Stimulated activated naive CD8-positive, alpha-beta T cell treated with anti-CD3 and anti-CD28 coated beads, Interleukin-15, Interleukin-2, amounts not matched to agents 100 U/mL and 50 U/mL, for 24 hours (primary cell): Measurements from ENCODE around the gene MRPL43.
"Not testable (repeated sequence)": the region's sequence is repeated elsewhere in the genome, so short reads cannot be mapped to it uniquely, and the experiment has no call there.

Source experiments
- ATAC-seq: fragments of 150-1000 bp; cut with Tn5 transposase; one replicate; pipeline ENCODE4 v1.10.0; 2021
- DNase-seq: peaks from one replicate; pipeline ENCODE4 v3.0.0; 2021

The MRPL43 gene

GRCh38 chr10:100982916-100983830 is 4.1 kb downstream of the MRPL43 start:
- no peak for DNase-seq
- no peak for ATAC-seq

GRCh38 chr10:100981178-100981772 is 6.0 kb downstream of the MRPL43 start:
- ATAC-seq (no peak), DNase-seq (no peak)

- ATAC-seq, result no peak
Observed at GRCh38 chr10:100980711-100981110, 6.6 kb downstream of the MRPL43 start.

DNA sequence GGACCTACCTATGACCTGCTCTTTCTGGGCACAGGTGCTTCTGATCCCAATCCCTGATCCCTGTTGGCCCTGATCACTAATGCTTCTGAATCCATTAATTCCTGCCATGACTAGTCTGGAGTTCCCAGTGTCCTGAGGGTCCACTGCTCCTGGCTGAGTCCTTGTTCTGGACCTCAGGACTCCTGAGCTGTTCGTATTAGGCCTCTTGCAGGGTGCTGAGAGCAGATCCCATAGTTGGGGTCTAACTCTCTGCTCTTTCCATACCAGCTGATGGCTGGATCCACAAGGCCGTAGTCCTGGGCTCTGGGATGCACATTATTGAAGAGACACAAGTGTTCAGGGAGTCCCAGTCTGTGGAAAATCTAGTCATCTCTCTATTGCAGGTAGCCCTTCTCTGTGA is 7.0 kb downstream of the MRPL43 start:
- no peak for DNase-seq
- no peak for ATAC-seq

More at GRCh38 chr10:100980711-100981110, 6.6 kb downstream of the MRPL43 start:
- DNase-seq, result no peak

DNA sequence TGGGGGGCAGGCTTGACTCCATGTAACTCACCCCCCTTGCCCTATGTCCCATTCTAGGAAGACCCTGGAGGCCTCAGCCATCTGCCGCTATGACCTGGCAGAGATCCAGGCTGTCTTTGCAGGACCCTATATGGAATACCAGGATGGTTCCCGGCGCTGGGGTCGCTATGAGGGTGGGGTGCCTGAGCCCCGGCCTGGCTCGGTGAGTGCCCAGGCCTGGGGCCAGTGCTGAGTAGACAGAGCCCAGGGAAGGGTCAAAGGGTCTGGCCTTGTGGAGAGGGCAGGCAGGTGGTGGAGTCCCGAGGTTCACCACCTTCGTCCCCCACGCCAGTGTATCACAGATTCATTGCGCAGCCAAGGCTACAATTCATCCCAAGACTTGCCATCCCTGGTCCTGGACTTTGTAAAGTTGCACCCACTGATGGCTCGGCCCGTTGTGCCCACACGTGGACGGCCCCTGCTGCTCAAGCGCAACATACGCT is 7.5 kb downstream of the MRPL43 start:
- DNase-seq, result no peak
- no peak for ATAC-seq

DNA sequence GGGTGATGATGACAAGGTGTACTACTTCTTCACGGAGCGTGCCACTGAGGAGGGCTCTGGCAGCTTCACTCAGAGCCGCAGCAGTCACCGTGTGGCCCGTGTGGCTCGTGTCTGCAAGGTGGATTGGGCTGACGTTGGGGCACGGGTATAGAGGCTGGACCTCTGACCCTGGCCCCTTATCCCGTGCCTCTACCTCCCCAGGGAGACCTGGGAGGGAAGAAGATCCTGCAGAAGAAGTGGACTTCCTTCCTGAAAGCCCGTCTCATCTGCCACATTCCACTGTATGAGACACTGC is 8.4 kb downstream of the MRPL43 start:
- DNase-seq (no peak), ATAC-seq (no peak)

DNA sequence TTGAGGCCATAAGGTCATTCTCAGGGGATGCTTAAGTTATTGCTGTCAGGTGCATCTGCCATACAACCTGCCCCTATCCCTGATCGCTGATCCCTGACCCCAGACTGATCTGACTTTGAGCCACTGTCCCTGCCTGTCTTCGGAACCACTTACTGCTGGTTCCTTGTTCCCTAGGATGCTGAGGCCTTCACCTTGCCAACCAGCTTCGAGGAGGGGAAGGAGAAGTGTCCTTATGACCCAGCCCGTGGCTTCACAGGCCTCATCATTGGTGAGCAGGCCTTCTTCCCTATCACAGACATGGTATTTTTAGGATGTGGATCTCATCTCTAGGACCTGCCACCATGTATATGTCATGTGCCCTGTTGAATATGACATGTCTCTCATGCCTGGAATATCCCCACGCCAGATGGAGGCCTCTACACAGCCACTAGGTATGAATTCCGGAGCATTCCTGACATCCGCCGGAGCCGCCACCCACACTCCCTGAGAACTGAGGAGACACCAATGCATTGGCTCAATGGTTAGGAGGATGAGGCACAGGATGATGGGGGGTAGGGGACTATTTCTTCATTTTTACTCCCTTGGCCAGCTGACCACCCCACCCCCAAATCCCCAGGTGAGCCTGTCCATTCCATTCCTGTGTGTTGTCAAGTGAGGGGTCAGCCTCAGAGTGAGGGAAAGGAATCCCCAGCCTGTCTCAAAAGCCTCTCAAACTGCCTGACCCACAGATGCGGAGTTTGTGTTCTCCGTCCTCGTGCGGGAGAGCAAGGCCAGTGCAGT is 9.0 kb downstream of the MRPL43 start:
- DNase-seq (no peak), ATAC-seq (no peak)

- DNase-seq (no peak), ATAC-seq (no peak)
Observed at GRCh38 chr10:100977436-100977835, 9.9 kb downstream of the MRPL43 start.

DNA sequence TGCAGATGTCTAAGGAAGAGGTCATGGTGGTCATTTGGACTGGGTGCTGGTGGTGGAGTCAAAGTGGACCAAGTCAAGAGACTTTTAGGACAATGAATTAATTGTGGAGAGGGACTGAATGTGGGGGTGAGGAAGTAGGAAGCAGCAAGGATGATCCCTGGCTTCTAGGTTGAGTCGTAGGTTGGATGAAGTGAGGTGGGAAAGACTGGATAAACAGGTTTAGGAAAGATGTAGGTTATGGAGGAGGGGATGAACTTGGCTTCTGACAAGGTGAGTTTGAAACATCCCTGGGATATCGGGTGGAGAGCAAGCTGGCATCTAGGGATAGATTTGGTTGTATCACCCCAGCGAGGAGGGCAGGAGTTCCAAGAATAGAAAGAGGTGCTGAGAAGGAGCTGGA is 10.4 kb downstream of the MRPL43 start:
- DNase-seq (no peak), ATAC-seq (no peak)

DNA sequence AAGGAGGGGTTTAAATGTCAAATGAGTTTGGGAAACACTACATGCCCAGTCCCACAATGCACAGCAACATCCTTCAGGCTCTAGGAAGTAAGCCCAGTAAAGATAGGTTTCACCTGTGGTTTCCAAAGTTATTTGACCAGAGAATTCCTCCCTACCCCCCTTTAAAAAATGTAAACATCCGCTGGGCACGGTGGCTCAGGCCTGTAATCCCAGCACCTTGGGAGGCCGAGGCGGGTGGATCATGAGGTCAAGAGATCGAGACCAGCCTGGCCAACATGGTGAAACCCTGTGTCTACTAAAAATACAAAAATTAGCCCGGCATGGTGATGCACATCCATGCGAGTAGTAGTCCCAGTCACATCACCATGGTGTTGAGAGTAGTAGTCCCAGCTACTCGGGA is 11.9 kb downstream of the MRPL43 start:
- not testable (repeated sequence) for DNase-seq, ATAC-seq

DNA sequence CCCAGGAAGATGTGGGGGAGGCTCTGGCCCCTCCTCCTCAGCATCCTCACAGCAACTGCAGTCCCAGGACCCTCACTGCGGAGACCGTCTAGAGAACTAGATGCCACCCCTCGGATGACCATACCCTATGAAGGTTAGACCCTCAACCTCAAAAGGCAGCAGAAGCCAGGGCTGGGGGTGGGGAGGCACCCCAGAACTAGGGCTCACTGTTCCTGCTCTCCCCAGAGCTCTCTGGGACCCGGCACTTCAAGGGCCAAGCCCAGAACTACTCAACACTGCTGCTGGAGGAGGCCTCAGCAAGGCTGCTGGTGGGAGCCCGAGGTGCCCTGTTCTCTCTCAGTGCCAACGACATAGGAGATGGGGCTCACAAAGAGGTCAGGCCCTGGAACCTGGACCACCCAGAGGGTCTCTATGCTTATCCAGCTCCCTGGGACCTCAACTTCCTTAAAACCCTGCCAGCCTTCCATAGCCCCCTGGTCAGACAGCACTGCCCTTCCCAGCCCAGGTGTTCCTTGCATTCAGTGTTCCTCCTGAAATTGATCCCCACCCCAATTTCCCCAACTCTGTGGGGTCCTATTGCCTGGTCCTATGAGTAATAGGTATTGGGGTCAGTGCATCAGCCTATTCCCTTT is 14.3 kb downstream of the MRPL43 start:
- no peak for ATAC-seq
- no peak for DNase-seq

DNA sequence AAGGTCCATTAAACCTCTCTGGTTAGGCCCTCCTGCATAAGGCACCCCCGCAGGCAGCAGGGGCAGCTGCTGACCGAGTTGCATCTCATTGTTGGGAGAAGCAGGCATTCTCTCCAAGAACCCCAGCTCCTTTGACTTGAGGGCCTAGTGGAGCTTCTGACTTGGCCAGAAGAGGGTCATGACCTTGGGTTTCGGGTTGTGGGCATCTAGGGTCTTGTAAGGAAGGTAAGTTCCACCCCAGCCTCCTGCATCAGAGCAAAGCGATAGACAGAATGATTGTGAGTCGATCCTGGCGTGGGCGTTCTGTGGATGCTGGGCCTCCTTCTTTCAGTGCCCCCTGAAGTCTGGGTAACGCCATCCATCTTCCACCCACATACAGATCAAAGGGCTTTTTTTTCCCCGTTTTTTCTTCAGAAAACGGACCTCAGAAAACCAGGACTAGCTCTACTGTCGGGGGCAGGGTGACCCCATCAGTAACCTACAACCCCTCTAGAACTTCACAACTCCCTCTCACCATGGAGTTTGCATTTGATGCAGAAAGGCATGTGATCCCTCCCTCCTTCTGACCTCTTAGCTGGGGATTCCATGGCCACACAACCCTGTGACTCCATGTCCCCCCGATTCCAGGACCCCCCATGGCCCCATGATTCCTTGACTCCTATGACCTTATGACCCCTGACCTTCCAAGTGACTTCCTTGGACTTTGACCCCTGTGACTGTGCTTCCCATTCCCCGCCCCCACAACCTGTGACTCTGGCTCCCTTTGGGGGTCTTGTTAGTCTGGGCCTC is 15.0 kb downstream of the MRPL43 start:
- ATAC-seq (no peak), DNase-seq (no peak)

DNA sequence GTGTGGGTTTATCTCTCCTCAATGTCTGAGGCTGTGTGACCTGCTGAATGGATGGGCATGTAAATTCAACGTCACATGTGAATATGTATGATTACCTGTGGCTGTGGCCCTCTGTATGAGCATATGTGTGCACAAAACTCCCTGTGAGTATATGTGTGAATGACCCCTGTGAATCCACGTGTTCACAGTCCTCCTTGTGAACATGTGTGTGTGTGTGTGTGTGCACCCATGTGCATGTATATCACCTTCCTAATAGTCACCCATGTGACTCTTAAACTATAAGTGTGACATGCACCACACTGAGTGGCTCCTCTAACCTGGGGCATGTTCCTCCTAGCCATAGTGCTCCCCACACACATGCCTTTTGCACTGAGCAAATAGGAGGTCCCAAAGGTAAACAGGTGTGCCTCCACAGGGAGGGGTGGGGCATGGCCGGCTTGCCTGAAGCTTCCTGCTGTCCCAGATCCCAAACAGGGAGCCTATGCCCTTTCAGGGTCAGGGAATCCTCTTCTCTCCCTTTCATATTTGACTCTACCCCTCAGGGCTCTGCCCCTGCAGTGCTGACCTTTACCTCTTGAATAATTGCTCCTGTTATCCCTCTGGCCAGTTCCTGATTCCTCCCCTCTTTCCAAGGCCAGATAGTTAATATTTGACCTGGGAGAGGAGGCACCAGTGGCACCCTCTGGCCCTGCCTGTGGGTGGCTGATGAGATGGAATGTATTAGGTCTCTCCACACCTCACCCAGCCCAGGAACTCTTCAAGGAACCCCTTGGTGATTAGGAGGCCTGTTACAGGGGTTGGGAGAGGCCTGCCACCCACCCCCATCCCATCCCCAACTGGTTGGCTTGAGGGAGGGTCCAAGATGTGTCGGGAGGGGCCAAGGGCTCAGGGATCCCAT is 16.1 kb downstream of the MRPL43 start:
- ATAC-seq (no peak), DNase-seq (no peak)

DNA sequence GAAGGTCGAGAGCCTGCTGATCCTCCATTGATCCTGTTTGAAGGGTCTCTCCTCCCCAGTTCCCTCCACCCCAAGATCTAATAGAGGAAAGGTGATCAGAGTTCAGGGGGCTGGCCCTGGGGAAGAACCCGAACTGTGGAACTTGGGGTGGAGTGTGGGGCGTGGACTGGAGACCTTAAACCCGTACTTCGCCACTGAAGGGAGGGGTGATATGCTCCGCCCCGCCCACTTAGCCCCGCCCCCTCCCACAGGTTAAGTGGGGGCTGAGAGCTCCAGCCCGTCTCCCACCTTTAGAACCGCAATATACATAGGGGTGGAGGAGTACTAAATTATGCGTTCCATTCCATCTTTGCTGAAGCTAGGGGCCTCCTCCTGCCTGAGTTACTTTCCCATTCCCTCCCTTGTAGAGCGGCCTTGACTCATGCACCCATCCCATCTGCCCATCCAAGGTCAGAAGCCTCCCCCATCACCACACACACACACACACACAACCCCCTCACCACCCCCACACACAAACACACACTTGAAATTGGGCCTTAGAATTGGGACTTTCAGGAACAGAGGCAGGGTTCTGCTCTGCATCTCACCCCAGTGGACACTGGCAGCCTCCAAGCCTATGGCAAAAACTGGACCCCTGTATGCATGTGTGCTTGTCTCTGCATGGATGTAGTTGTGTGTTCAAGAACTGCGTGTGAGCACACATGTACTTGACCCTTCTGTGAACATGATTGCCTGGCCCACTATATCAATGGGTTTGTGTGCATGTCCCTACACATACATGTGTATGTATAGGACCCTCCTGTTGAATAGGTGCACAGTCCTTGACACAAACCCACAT is 17.0 kb downstream of the MRPL43 start:
- ATAC-seq (no peak), DNase-seq (peak; percentile 37)

- ATAC-seq (peak; percentile 86), DNase-seq (peak; percentile 65)
Observed at GRCh38 chr10:100969187-100970075, 17.9 kb downstream of the MRPL43 start, which contains the start of gene SEMA4G. TSS of gene SEMA4G (plus strand) at chr10:100969504. CDS start at chr10:100972913, 3,409 bp downstream.

- DNase-seq, result no peak
- no peak for ATAC-seq
Observed at GRCh38 chr10:100968863-100969186, 18.5 kb downstream of the MRPL43 start.

GRCh38 chr10:100968062-100968736 is 19.1 kb downstream of the MRPL43 start:
- no peak for ATAC-seq
- DNase-seq, result no peak

GRCh38 chr10:100967332-100967731 is 20.0 kb downstream of the MRPL43 start:
- ATAC-seq (no peak), DNase-seq (no peak)
